Colonic mucosa (tissue), 4 donors: ENCODE measurements around the gene CLEC4G. TPM values are rescaled to one million over a fixed set of nuclear protein-coding genes. Genes with fewer than 3 reads are reported as not detected.

Experiments
- DNase-seq: peaks from one replicate; pipeline ENCODE4 v3.0.0-alpha.2; 2020
- H3K27ac ChIP-seq: fragments of 200-600 bp; one replicate; pipeline ENCODE4 v1.8.0; 2021
- H3K27me3 ChIP-seq: fragments of 200-600 bp; one replicate; pipeline ENCODE4 v1.8.0; 2021
- H3K36me3 ChIP-seq: fragments of 200-600 bp; one replicate; pipeline ENCODE4 v1.8.0; 2021
- H3K4me1 ChIP-seq: fragments of 200-600 bp; one replicate; pipeline ENCODE4 v1.8.0; 2021; ENCODE audit warnings: mild to moderate bottlenecking
- H3K4me3 ChIP-seq: fragments of 200-600 bp; one replicate; pipeline ENCODE4 v1.8.0; 2021
- H3K9ac ChIP-seq, 2 donors: one replicate each; pipeline ENCODE4 v1.7.0; 2013; ENCODE audit warnings: control low read depth in 2 of 2, low read depth in 2 of 2, low read length in 2 of 2
- H3K9me3 ChIP-seq: fragments of 200-600 bp; one replicate; pipeline ENCODE4 v1.8.0; 2021
- CTCF ChIP-seq: fragments of 200-600 bp; IDR thresholded peaks from one replicate; pipeline ENCODE4 v1.8.0; 2022; ENCODE audit warnings: antibody characterized with exemption, mild to moderate bottlenecking
- intact Hi-C: fragments of 100-400 bp; cut with DNase I; formaldehyde crosslinking; loops from one replicate; pipeline ENCODE4 v1.14.1; 2022
- total RNA-seq, 2 donors: library from RNA; stranded (reverse); fragmentation: NEBNext Ultra II Directional in 1 of 2; extraction: Animal tissue kit (Norgen Biotek cat#: 25700) in 1 of 2; gene quantifications; one replicate each; pipeline ENCODE4 v1.2.1, GENCODE V29; 2021
- donor health status: healthy.
- donor health status: DM: no; HTN: no; CAD: no.
- donor health status: DM: no; HTN: no; CAD: no.

The CLEC4G gene
- total RNA-seq, 2 donors from 2014 or later = 0.17 to 0.53 TPM

- DNase-seq = no peak
- intact Hi-C loops = no loop called here
- Histone ChIP-seq H3K9me3 (no peaks in the 10 kb centered on the region), H3K4me3 (no peak overlapping the region), H3K9ac (no peak overlapping the region), H3K27me3 (no peaks in the 10 kb centered on the region), H3K4me1 (no peaks in the 10 kb centered on the region), H3K27ac (no peak overlapping the region), H3K36me3 (no peaks in the 10 kb centered on the region)
- no peak for TF ChIP-seq CTCF
Observed at GRCh38 chr19:7685546-7686445, 46.1 kb downstream of the CLEC4G start.

- no peaks in the 10 kb centered on the region for H3K27me3 ChIP-seq
- no peaks in the 10 kb centered on the region for H3K36me3 ChIP-seq
- intact Hi-C loops = loop anchor here (2.0 kb wide), 1 partner anchor 116 kb away; no protein-coding TSS in a partner anchor
- no peak for DNase-seq
- no peak for TF ChIP-seq CTCF
- H3K9me3 ChIP-seq = no peaks in the 10 kb centered on the region
- H3K27ac ChIP-seq = no peak overlapping the region
- H3K4me1 ChIP-seq = no peaks in the 10 kb centered on the region
- peak overlapping the region; percentile 83 for H3K4me3 ChIP-seq
- H3K9ac ChIP-seq = peak overlapping the region in 1 of 2 donors; percentile 99
Observed at GRCh38 chr19:7682175-7682855, 49.6 kb downstream of the CLEC4G start.

- intact Hi-C loops = loop anchor here (2.0 kb wide), 2 partner anchors 113 to 117 kb away; no protein-coding TSS in a partner anchor
Observed at GRCh38 chr19:7681340-7682174, 50.4 kb downstream of the CLEC4G start.

GRCh38 chr19:7680606-7681339 is 51.1 kb downstream of the CLEC4G start, which contains the start of gene TRAPPC5:
TSS of gene TRAPPC5 (plus strand) at chr19:7680833. CDS start at chr19:7682254, 1,421 bp downstream.
- H3K4me3 ChIP-seq = peak within 1 kb of the TSS; percentile 83
- TF ChIP-seq CTCF = peak; percentile 95
- no peaks in the 10 kb centered on the region for H3K36me3 ChIP-seq
- intact Hi-C loops = loop anchor here (2.0 kb wide), 1 partner anchor 112 kb away; no protein-coding TSS in a partner anchor
- H3K9ac ChIP-seq = peak within 1 kb of the TSS; percentile 90 to 99
- H3K27ac ChIP-seq = peak within 1 kb of the TSS; percentile 82
- peak; percentile 87 for DNase-seq
- H3K4me1 ChIP-seq = no peaks in the 10 kb centered on the region
- no peaks in the 10 kb centered on the region for H3K9me3 ChIP-seq
- H3K27me3 ChIP-seq = no peaks in the 10 kb centered on the region

More at GRCh38 chr19:7681340-7682174, 50.4 kb downstream of the CLEC4G start:
- Histone ChIP-seq H3K27me3 (no peaks in the 10 kb centered on the region), H3K4me1 (no peaks in the 10 kb centered on the region), H3K9ac (peak overlapping the region; percentile 90 to 99), H3K36me3 (no peaks in the 10 kb centered on the region), H3K4me3 (peak overlapping the region; percentile 83), H3K9me3 (no peaks in the 10 kb centered on the region), H3K27ac (peak overlapping the region; percentile 82)
- peak; percentile 43 for TF ChIP-seq CTCF
- peak; percentile 88 for DNase-seq
